Nephron (organoid): Measurements from ENCODE around the gene SLC39A9.
"Not testable (repeated sequence)": the region's sequence is repeated elsewhere in the genome, so short reads cannot be mapped to it uniquely, and the experiment has no call there.

Experiments used
- H3K27ac Mint-ChIP-seq, 3 experiments: 2 replicates each; pipeline ENCODE4 v1.8.0; 2020; ENCODE audit warnings: mixed read lengths in 3 of 3, mild to moderate bottlenecking in 2 of 3, moderate library complexity in 1 of 3
- H3K27me3 Mint-ChIP-seq: 2 replicates; pipeline ENCODE4 v1.8.0; 2021; ENCODE audit warnings: low read depth, mild to moderate bottlenecking, moderate library complexity, mixed read lengths
- H3K36me3 Mint-ChIP-seq: 2 replicates; pipeline ENCODE4 v1.8.0; 2020; ENCODE audit warnings: low read depth, mixed read lengths
- H3K4me1 Mint-ChIP-seq: 2 replicates; pipeline ENCODE4 v1.8.0; 2020; ENCODE audit warnings: mixed read lengths
- H3K4me3 Mint-ChIP-seq, 3 experiments: 2 replicates each; pipeline ENCODE4 v1.8.0; 2020; ENCODE audit warnings: mild to moderate bottlenecking in 3 of 3, mixed read lengths in 3 of 3, moderate library complexity in 2 of 3
- H3K9me3 Mint-ChIP-seq: 2 replicates; pipeline ENCODE4 v1.8.0; 2020; ENCODE audit warnings: mixed read lengths
- TF ChIP-seq, protein P1 (sequence below), 3 experiments: fragments of 200-600 bp; sonication (generic); IDR thresholded peaks; one replicate each; pipeline ENCODE4 v1.5.0; 2021; ENCODE audit warnings: antibody characterized with exemption in 3 of 3; ENCODE audit not compliant: unreplicated experiment in 3 of 3

Gene SLC39A9

GRCh38 chr14:69473260-69473659, 74.8 kb downstream of the SLC39A9 start:
- TF ChIP-seq, protein P1, sequence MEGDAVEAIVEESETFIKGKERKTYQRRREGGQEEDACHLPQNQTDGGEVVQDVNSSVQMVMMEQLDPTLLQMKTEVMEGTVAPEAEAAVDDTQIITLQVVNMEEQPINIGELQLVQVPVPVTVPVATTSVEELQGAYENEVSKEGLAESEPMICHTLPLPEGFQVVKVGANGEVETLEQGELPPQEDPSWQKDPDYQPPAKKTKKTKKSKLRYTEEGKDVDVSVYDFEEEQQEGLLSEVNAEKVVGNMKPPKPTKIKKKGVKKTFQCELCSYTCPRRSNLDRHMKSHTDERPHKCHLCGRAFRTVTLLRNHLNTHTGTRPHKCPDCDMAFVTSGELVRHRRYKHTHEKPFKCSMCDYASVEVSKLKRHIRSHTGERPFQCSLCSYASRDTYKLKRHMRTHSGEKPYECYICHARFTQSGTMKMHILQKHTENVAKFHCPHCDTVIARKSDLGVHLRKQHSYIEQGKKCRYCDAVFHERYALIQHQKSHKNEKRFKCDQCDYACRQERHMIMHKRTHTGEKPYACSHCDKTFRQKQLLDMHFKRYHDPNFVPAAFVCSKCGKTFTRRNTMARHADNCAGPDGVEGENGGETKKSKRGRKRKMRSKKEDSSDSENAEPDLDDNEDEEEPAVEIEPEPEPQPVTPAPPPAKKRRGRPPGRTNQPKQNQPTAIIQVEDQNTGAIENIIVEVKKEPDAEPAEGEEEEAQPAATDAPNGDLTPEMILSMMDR (IDR thresholded peaks at IDR 0.05; ENCODE audit: unreplicated experiment in 3 of 3), result no peak

GRCh38 chr14:69473946-69474345, 75.5 kb downstream of the SLC39A9 start:
- H3K4me1 Mint-ChIP-seq, result no peaks in the 10 kb centered on the region
- H3K9me3 Mint-ChIP-seq, result peaks cover 8% of the 10 kb centered on the region
- H3K27me3 Mint-ChIP-seq, result peaks cover 31% of the 10 kb centered on the region
- H3K36me3 Mint-ChIP-seq, result no peaks in the 10 kb centered on the region
- no peak overlapping the region for H3K4me3 Mint-ChIP-seq
- no peak overlapping the region for H3K27ac Mint-ChIP-seq
- TF ChIP-seq, protein P1 (IDR thresholded peaks at IDR 0.05; ENCODE audit: unreplicated experiment in 3 of 3), result no peak

More at GRCh38 chr14:69473260-69473659, 74.8 kb downstream of the SLC39A9 start:
- peaks cover 24% of the 10 kb centered on the region for H3K27me3 Mint-ChIP-seq
- no peak overlapping the region for H3K4me3 Mint-ChIP-seq
- no peaks in the 10 kb centered on the region for H3K36me3 Mint-ChIP-seq
- H3K4me1 Mint-ChIP-seq, result no peaks in the 10 kb centered on the region
- no peak overlapping the region for H3K27ac Mint-ChIP-seq
- H3K9me3 Mint-ChIP-seq, result peaks cover 4% of the 10 kb centered on the region

- Mint-ChIP-seq H3K36me3 (no peaks in the 10 kb centered on the region), H3K27ac (no peak overlapping the region), H3K27me3 (peaks cover 42% of the 10 kb centered on the region), H3K4me3 (no peak overlapping the region), H3K9me3 (peaks cover 8% of the 10 kb centered on the region), H3K4me1 (no peaks in the 10 kb centered on the region)
- TF ChIP-seq, protein P1 (IDR thresholded peaks at IDR 0.05; ENCODE audit: unreplicated experiment in 3 of 3), result peak in 2 of 3 experiments; percentile 18 to 21
These were observed 76.8 kb downstream of the SLC39A9 start for GRCh38 chr14:69475194-69475818.

DNA sequence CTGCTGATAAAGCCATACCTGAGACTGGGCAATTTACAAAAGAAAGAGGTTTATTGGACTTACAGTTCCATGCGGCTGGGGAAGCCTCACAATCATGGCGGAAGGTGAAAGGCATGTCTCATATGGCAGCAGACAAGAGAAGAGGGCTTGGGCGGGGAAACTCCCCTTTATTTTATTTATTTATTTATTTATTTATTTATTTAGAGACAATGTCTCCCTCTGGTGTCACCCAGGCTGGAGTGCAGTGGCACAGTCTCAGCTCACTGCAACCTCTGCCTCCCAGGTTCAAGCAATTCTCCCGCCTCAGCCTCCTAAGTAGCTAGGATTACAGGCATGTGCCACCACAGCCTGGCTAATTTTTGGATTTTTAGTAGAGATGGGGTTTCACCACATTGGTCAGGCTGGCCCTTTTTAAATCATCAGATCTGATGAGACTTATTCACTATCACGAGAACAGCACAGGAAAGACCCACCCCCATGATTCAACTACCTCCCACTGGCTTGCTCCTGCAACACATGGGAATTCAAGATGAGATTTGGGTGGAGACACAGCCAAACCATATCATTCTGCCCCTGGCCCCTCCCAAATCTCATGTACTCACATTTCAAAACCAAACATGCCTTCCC, 78.4 kb downstream of the SLC39A9 start:
- not testable (repeated sequence) for H3K9me3 Mint-ChIP-seq, H3K36me3 Mint-ChIP-seq, H3K4me3 Mint-ChIP-seq, H3K4me1 Mint-ChIP-seq, H3K27ac Mint-ChIP-seq
- peaks cover 45% of the 10 kb centered on the region for H3K27me3 Mint-ChIP-seq

GRCh38 chr14:69478055-69478454, 79.6 kb downstream of the SLC39A9 start:
- not testable (repeated sequence) for H3K9me3 Mint-ChIP-seq, H3K36me3 Mint-ChIP-seq, H3K27ac Mint-ChIP-seq, H3K4me3 Mint-ChIP-seq
- Mint-ChIP-seq H3K27me3 (peaks cover 53% of the 10 kb centered on the region), H3K4me1 (peaks cover 14% of the 10 kb centered on the region)

DNA sequence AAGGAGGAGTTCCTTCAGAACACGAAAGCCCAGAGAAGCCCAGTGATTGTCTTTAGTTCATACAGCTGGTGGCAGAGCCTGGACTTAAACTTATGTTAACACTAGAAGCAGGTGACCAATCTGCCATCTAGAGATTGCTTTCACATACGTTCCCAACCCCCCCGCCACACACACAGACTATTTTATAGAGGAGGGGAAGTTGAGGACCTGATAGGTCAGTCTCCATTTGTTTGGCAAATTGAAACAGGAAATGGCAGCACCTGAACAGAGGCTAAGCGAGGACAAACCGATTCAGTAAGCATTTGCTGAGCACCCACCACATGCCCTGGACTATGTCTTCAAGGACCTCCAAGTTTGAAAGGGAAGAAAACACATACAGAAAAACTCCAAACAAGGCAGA, 81.2 kb downstream of the SLC39A9 start:
- no peak overlapping the region for H3K27ac Mint-ChIP-seq
- H3K4me3 Mint-ChIP-seq, result no peak overlapping the region

More for the DNA sequence above, 81.2 kb downstream of the SLC39A9 start:
- Mint-ChIP-seq H3K4me1 (peaks cover 25% of the 10 kb centered on the region), H3K9me3 (peaks cover 8% of the 10 kb centered on the region), H3K27me3 (peaks cover 65% of the 10 kb centered on the region), H3K36me3 (no peaks in the 10 kb centered on the region)
- TF ChIP-seq, protein P1 (IDR thresholded peaks at IDR 0.05; ENCODE audit: unreplicated experiment in 3 of 3), result no peak
